Right lung (tissue), 5 donors: Measurements from ENCODE around the gene LIN37. TPM values are rescaled to one million over a fixed set of nuclear protein-coding genes. Genes with fewer than 3 reads are reported as not detected.

Source experiments
- DNase-seq, 2 donors: peaks; one replicate each; pipeline ENCODE4 v3.0.0-alpha.2; 2013
- polyA plus RNA-seq, 5 donors: library from polyadenylated mRNA; unstranded; fragments of 120-200 nt; gene quantifications; one replicate each; pipeline versions ENCODE4 v1.2.1 to v1.2.3, GENCODE V29; 2013; ENCODE audit warnings: inconsistent platforms in 1 of 5, low replicate concordance in 1 of 5; ENCODE audit not compliant: insufficient read length in 5 of 5, insufficient read depth in 1 of 5

The LIN37 gene
- polyA plus RNA-seq, 5 donors = 8.2 to 14.4 (median 9.6) TPM

- no peak for DNase-seq
These were observed 14.9 kb upstream of the LIN37 start for GRCh38 chr19:35733180-35734125.

- DNase-seq = no peak
These were observed 14.1 kb upstream of the LIN37 start for GRCh38 chr19:35734273-35734672.

DNA sequence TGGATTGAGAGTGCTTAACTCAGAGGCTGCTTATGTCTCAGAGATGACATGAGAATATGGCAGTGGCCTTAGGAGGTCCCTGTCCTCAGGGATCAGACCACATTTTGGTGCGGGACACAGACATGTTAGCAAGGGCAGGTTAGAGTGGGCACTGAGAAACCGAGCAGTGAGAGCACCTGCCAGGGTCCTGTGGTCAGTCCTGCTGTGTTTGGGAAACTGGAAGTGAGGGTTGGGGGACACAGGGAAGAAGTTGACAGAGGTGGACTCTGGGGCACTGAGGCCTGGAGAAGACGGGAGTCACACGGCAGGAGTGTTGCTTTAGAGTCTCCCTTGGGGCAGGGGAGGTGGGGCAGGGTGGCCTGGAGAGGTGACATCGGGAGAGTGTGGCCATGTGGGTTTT lies 13.5 kb upstream of the LIN37 start:
- no peak for DNase-seq

DNA sequence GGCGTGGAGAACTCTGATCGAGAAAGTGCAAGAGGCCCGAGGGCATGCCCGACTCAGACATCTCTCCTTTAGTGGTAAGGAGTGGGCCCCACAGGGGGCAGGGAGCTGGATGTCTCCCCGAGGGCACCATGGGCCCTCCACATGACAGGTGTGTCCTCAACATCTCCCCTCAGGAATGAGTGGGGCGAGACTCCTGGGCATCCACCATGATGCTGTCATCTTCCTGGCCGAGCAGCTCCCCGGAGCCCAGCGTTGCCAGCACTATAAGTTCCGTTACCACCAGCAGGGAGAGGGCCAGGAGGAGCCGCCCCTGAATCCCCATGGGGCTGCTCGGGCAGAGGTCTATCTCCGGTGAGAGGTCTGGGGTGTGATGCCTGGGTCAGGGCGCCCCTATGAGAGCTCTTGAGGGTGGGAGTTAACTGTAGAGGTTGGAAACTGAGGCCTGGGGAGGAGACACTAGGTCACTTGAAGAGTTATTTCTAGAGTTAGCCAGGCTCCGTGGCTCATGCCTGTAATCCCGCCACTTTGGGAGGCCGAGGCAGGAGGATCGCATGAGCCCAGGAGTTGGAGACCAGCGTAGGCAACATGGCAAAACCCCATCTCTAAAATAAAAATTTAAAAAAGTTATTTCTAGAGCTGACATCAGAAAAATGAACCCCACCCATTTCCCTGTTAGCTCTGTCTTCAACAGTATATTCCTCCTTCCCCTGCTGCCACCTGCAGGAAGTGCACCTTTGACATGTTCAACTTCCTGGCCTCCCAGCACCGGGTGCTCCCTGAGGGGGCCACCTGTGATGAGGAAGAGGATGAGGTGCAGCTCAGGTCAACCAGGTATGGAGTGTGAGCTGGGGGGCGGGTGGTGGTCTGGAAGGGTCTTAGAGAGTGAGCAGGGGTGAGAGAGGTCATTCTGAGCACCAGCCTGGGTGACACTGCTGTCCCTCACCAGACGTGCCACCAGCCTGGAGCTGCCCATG lies 11.2 kb upstream of the LIN37 start:
- DNase-seq = no peak

- no peak for DNase-seq
These were observed 10.1 kb upstream of the LIN37 start for GRCh38 chr19:35738021-35738886.

- no peak for DNase-seq
These were observed 9.5 kb upstream of the LIN37 start for GRCh38 chr19:35738887-35739229.

DNA sequence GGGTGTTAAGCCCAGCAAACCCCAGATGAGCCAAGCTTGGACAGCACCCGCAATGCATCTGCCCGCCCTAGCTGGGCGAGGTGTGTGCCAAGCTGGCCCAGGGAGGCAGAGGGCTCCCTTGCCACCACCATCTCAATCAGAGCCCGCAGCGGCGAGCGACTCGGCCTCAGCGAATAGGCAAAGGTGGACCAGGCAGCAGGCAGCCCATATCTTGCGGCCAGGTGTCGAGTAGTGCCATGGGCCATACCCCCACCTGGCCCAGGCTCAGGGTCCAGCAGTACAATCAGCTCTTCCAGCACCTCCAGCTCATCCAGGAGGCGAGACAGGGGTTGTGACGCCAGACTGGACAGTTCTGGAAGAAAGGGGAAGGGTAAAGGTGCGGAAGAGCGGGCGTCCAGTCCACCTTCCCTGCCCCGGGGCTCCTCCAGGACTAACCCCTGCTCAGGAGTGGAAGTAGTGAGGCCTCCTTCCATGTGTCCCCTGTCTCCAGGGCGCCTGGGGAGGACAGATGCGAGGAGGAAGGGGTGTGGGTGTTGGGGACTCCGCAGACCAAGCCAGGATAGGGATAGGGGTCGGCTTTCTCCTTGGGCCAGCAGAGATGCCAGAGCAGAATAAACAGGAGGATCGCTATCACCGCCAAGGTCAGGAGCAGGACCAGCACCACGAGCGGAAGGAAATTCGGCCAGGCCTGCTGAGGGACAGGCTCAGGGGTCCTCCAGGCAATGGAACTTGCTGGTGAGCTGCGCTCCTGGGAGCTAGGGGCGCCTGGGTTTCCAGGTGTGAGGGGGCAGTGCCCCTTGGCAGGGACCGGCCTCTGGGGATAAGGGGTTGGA lies 8.9 kb upstream of the LIN37 start:
- DNase-seq = no peak

- no peak for DNase-seq
These were observed 8.3 kb upstream of the LIN37 start for GRCh38 chr19:35740108-35740422.

- DNase-seq = peak; percentile 96 to 97
These were observed 7.8 kb upstream of the LIN37 start for GRCh38 chr19:35740423-35741202.

GRCh38 chr19:35741203-35741515 lies 7.2 kb upstream of the LIN37 start:
- no peak for DNase-seq

DNA sequence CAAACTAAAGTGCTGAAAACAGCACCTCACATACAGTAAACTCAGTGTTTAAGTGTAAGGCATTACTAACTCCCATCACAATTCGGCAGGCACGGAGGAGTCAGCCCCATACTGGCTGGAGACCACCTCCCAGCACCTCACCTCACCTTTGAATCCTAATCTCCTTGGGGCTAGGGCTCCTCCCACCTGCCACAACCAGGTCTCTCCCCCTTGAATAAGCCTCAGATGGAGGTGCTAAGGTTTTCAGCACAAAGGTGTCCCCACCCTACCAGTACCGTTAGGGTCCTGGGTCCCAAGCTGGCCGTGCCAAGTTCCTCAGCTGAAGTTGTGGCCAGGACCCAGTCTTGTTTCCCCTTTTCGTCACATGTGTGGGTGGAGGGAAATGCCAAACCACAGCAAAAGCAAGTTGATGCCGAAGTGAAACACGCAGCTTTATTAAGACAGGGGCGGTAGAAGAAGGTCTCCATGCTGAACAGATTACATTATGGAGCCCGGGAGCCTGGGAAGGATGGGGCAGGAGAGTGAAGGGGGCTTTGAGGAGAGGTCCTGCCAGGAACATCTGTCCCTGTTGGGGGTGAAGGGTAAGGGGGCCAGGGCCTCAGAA lies 6.2 kb upstream of the LIN37 start, which contains the start of gene IGFLR1:
Gene IGFLR1 (minus strand): TSS at position 332 of the 604 bp plus-strand sequence. CDS start 1,272 bp downstream, outside the sequence.
- DNase-seq = no peak

- no peak for DNase-seq
These were observed 4.5 kb upstream of the LIN37 start for GRCh38 chr19:35743640-35744429.

- peak; percentile 90 to 93 for DNase-seq
These were observed 3.7 kb upstream of the LIN37 start for GRCh38 chr19:35744430-35745327.

DNA sequence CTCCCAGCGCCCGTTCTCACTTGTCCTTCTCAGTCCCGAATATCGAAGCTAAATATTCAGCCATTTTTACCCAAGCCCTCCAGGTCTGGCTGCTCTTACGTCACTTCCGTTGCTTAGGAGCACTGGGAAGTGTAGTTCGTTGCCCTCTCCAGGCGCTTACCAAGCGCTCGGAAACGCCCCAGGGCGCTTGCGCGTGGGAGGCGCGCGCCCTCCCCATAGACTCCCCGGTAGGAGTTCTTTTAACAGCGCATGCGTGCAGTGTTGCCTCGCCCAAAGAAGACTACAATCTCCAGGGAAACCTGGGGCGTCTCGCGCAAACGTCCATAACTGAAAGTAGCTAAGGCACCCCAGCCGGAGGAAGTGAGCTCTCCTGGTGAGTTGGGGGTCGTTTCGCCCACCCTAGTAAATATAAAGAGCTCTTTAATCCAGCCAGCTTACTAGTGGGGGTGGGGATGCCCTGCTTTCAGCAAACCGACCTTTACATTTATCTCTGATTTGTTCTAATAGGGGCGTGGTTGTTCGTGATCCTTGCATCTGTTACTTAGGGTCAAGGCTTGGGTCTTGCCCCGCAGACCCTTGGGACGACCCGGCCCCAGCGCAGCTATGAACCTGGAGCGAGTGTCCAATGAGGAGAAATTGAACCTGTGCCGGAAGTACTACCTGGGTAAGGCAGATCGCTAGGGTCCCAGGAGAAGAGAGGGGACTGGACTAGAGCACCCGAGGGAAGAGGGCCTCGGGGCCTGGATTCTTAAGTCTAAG lies 2.9 kb upstream of the LIN37 start, which contains the start of the genes PSENEN and U2AF1L4:
Gene PSENEN (plus strand): TSS at position 324 of the 759 bp plus-strand sequence. CDS start 280 bp downstream, at position 604.
Gene U2AF1L4 (minus strand): TSS at position 91 of the 759 bp plus-strand sequence. CDS start 27 bp downstream, at position 64.
- DNase-seq = peak; percentile 99 to 100

DNA sequence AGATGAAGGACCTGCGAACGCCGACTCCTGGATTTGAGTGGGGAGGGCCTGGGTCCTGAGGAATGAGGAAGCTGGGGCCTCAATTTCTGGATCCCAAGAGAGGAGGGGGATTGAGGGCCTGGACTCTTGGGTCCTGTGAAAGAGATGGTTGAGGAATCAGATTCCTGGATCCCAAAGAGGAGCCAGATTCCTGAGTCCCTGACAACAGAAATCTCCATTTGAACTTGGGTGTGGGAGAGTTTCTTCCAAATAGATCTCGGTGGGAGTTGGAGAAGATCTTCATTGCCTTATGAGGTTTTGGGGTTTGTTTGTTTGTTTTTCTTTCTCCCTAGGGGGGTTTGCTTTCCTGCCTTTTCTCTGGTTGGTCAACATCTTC lies 2.3 kb upstream of the LIN37 start:
- no peak for DNase-seq

GRCh38 chr19:35746531-35746930 lies 1.8 kb upstream of the LIN37 start:
- no peak for DNase-seq

DNA sequence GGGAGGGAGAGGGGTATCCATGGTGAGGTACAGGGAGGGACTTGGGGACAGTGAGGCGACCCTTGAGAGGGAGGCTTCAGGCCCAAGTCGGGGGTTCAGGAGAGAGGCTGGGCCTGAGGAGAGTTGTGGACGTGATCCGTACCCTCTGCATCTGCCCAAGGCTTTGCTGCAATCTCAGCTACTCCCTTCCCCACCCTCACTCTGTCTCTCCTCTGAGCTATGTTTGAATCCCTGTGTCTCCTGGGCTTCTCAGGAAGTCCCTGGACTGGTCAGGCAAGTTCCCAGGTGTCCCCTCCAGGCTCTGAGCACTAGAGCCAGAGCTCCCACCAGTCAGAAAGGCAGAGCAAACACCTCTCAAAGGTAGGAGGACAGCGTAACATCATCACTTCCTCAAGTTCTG lies 1.8 kb downstream of the LIN37 start:
- DNase-seq = no peak
